ENCODE results near the gene DMRT1.

Gene DMRT1

GRCh38 chr9:928363-929042 lies 87.0 kb downstream of the DMRT1 start:
- DNase-seq = no peak

GRCh38 chr9:929719-930118 lies 88.2 kb downstream of the DMRT1 start:
- no peak for DNase-seq

GRCh38 chr9:933356-933755 lies 91.9 kb downstream of the DMRT1 start:
- no peak for DNase-seq

GRCh38 chr9:935348-935965 lies 94.0 kb downstream of the DMRT1 start:
- no peak for DNase-seq

- DNase-seq = no peak
Measured at GRCh38 chr9:942805-943580, 101.5 kb downstream of the DMRT1 start.

- DNase-seq = no peak
Measured at GRCh38 chr9:947985-948384, 106.5 kb downstream of the DMRT1 start.

- DNase-seq = no peak
Measured at GRCh38 chr9:948497-948896, 107.0 kb downstream of the DMRT1 start.

- no peak for DNase-seq
Measured at GRCh38 chr9:950139-950538, 108.6 kb downstream of the DMRT1 start.

GRCh38 chr9:952546-952945 lies 111.0 kb downstream of the DMRT1 start:
- no peak for DNase-seq

GRCh38 chr9:959105-959504 lies 117.6 kb downstream of the DMRT1 start:
- DNase-seq = no peak

GRCh38 chr9:959914-960313 lies 118.4 kb downstream of the DMRT1 start:
- no peak for DNase-seq

- DNase-seq = no peak
Measured at GRCh38 chr9:962023-962422, 120.5 kb downstream of the DMRT1 start.

GRCh38 chr9:965497-965896 lies 124.0 kb downstream of the DMRT1 start:
- DNase-seq = no peak

- no peak for DNase-seq
Measured at GRCh38 chr9:966870-967269, 125.4 kb downstream of the DMRT1 start.

- DNase-seq = no peak
Measured at GRCh38 chr9:967436-967835, 125.9 kb downstream of the DMRT1 start.

GRCh38 chr9:967903-968641 lies 126.6 kb downstream of the DMRT1 start:
- DNase-seq = no peak

- no peak for DNase-seq
Measured at GRCh38 chr9:969310-970150, 128.0 kb downstream of the DMRT1 start.

GRCh38 chr9:970151-970996 lies 128.9 kb downstream of the DMRT1 start:
- no peak for DNase-seq

GRCh38 chr9:971901-972500 lies 130.5 kb downstream of the DMRT1 start:
- DNase-seq = no peak

- no peak for DNase-seq
Measured at GRCh38 chr9:972501-973294, 131.2 kb downstream of the DMRT1 start.

All from NCI-H146 (cell line).